DMS53 (cell line): ENCODE measurements around the gene HLA-F.

Source experiments
- DNase-seq: peaks from one replicate; lab custom pipeline; 2025; lab: John Stamatoyannopoulos, UW

Gene HLA-F

GRCh38 chr6:29763491-29764289, 40.5 kb downstream of the HLA-F start:
- DNase-seq = peak; percentile 13

DNA sequence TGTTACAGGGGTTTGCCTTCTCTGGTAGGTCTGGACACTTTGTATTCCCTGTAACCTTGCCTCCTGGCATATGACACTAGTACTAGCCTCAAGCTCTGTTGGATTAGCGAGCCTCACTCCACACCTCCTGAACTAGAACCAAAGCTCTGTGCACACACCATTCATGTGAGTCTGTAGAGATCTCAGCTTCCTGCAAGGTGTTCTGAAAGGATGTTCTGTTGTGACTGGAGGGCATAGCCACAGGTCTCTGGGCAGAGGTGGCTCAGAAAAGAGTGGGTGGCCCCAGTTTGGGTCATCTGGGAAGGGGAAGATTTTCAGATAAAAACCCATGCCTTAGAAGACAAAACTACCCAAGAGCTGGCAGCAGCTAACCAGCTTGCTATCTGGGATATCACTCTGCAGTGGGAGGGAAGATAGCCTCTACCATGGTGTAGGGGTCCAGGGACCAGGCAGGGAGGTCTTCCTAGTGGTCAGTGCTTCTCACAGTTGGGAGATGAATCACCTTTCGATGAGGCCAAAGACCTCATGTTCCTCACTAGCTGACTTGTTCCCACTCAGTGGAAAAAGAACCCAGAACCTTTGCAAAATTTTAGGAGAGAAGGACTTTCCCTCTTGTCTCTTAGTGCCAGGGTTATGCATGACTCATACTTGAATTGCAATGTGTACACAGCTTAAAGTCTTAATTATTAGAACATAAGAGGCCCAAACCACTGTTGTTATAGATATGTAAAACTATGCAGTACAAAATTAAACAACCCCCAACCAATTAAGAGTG, 41.4 kb downstream of the HLA-F start:
- no peak for DNase-seq

GRCh38 chr6:29769336-29769735, 46.1 kb downstream of the HLA-F start:
- DNase-seq = no peak

DNA sequence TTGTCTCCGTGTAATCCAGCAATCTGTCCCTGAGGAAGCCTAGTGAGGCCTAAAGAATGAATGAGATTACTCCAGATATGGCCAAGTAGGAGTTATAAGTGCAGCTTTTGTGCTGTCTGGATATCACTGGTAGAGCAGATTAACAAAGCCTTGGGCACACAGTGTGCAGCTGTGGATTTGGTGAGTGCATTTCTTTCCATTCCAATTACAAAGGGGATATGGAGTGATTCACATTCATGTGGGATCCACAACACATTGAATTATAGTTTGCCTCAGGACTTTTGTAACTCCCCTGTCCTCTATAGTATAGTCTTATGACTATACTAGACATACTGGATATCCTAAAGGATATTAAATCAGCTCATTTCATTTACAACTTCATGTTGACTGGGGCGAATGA, 47.1 kb downstream of the HLA-F start:
- DNase-seq = no peak

DNA sequence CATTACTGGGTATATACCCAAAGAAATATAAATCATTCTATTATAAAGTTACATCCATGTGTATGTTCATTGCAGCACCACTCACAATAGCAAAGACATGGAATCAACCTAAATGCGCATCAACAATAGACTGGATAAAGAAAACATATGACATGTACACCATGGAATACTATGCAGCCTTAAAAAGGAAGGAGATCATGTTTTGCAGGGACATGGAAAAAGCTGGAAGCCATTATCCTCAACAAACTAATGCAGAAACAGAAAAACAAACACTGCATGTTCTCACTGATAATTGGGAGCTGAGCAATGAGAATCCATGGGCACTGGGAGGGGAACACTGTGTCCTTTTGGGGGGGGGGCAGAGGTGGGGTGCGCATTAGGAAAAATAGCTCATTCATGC, 53.5 kb downstream of the HLA-F start:
- DNase-seq = no peak
